ENCODE data around the gene DHRS9.

- TF ChIP-seq ILF3 (IDR thresholded peaks at IDR 0.05; ENCODE audit: borderline replicate concordance) (no peak), NFE2 (IDR thresholded peaks at IDR 0.05; ENCODE audit: low read depth) (no peak), ZBED1 (IDR thresholded peaks at IDR 0.05) (no peak), ID3 (CRISPR knock-in tag; IDR thresholded peaks at IDR 0.05) (no peak), ID3 (tag; IDR thresholded peaks at IDR 0.05) (no peak), ZNF311 (CRISPR knock-in tag; IDR thresholded peaks at IDR 0.05) (no peak), BRF2 (IDR thresholded peaks at IDR 0.05; ENCODE audit: borderline replicate concordance, insufficient read depth, insufficient read length) (no peak), HDAC2 (IDR thresholded peaks at IDR 0.05) (no peak), EGR1 (conservative IDR thresholded peaks at IDR 0.05) (no peak), SMC3 (conservative IDR thresholded peaks at IDR 0.05; ENCODE audit: insufficient read depth, low read depth, low read length) (no peak), TEAD2 (tag; IDR thresholded peaks at IDR 0.05) (no peak), POLR2A (conservative IDR thresholded peaks at IDR 0.05) (no peak), GABPA (tag; conservative IDR thresholded peaks at IDR 0.05; ENCODE audit: low read depth) (no peak)
Observed at GRCh38 chr2:169035887-169036286, 33.5 kb upstream of the DHRS9 start.
